ENCODE data around the gene PRKCB. TPM values are rescaled to one million over a fixed set of nuclear protein-coding genes. Genes with fewer than 3 reads are reported as not detected.

PRKCB gene
- polyA plus RNA-seq, 3 donors, result 57.4 to 87.4 (median 75.5) TPM

DNA sequence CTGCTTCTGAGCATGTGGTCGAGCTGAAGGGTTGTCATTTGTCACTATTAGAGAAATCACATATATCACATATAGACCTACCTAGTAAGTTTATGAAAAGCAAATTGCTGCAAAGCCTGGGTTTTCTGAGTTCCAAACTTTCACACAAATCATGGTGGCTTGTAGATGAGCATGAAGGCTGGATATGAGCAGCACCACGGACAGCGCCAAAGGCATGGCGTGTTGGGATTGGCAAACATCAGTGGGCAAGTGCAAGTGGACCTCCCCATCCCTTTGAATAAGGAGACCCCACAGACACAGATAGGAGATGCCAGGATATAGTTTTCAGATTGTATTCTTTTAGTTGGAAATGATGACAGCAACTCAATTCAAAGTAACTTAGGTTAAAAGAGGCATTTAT lies 342.7 kb downstream of the PRKCB start:
- TF ChIP-seq, protein P1, sequence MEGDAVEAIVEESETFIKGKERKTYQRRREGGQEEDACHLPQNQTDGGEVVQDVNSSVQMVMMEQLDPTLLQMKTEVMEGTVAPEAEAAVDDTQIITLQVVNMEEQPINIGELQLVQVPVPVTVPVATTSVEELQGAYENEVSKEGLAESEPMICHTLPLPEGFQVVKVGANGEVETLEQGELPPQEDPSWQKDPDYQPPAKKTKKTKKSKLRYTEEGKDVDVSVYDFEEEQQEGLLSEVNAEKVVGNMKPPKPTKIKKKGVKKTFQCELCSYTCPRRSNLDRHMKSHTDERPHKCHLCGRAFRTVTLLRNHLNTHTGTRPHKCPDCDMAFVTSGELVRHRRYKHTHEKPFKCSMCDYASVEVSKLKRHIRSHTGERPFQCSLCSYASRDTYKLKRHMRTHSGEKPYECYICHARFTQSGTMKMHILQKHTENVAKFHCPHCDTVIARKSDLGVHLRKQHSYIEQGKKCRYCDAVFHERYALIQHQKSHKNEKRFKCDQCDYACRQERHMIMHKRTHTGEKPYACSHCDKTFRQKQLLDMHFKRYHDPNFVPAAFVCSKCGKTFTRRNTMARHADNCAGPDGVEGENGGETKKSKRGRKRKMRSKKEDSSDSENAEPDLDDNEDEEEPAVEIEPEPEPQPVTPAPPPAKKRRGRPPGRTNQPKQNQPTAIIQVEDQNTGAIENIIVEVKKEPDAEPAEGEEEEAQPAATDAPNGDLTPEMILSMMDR (IDR thresholded peaks at IDR 0.05), result no peak
- DNase-seq, result no peak
- Histone ChIP-seq H4K20me1 (ENCODE audit: insufficient read depth, low read length) (peaks cover 66% of the 10 kb centered on the region), H3K4me3 (replicated peaks in 1 of 3; ENCODE audit: low read depth in 2 of 3, low read length in 3 of 3) (no peak overlapping the region), H3K79me2 (ENCODE audit: insufficient read depth, low read length) (no peaks in the 10 kb centered on the region), H3K4me1 (ENCODE audit: control insufficient read depth in 1 of 2, insufficient read depth in 2 of 2, low read length in 2 of 2) (no peaks in the 10 kb centered on the region), H2AFZ (ENCODE audit: insufficient read depth, low read depth, low read length, poor library complexity, severe bottlenecking) (no peak overlapping the region), H3K36me3 (replicated peaks in 1 of 2; ENCODE audit: control insufficient read depth in 1 of 2, insufficient read depth in 2 of 2, low read length in 2 of 2) (peaks cover 93 to 99% of the 10 kb centered on the region in 2 donors), H3K27me3 (ENCODE audit: control insufficient read depth in 2 of 2, insufficient read depth in 2 of 2, low read length in 2 of 2) (no peaks in the 10 kb centered on the region), H3K27ac (ENCODE audit: low read depth in 1 of 2, low read length in 2 of 2) (no peak overlapping the region), H3K9me3 (replicated peaks in 1 of 2; ENCODE audit: control insufficient read depth in 1 of 2, insufficient read depth in 1 of 2, low read length in 2 of 2) (no peaks in the 10 kb centered on the region), H3K9ac (ENCODE audit: insufficient read depth, low read length, poor library complexity, severe bottlenecking) (no peak overlapping the region), H3K4me2 (replicated peaks; ENCODE audit: extremely low read depth, low read length, poor library complexity, severe bottlenecking) (no peak overlapping the region)
- Mint-ChIP-seq H3K27me3 (ENCODE audit: low read depth in 3 of 3) (no peaks in the 10 kb centered on the region), H3K9me3 (no peaks in the 10 kb centered on the region), H3K36me3 (peaks cover 87 to 96% of the 10 kb centered on the region in 2 donors), H3K4me3 (no peak overlapping the region), H3K27ac (peak overlapping the region in 1 of 7 donors; percentile 35), H3K4me1 (no peaks in the 10 kb centered on the region)
- WGBS (ENCODE audit: insufficient coverage), result no CpG with 5 or more reads among the region's 4 CpGs
- intact Hi-C loops (cut with micrococcal nuclease), result no loop called here

DNA sequence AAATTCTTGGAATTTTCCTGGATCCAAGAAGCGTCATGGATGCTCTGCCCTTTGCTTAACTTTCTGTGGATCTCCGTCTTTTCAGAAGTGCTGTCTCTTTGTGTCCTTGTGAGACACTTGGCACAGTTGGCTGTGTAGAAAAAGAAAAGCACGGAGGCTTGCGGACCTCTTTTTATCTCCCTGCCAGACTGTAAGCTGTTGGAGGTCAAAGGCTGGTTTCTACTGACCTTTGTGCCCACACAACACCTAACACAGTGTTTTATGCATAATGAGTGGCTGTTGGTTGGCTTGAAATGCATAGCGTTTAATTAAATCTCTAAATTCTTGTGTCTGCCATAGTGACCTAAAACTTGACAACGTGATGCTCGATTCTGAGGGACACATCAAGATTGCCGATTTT lies 344.7 kb downstream of the PRKCB start:
- 96% methylated on average over 5 of the region's 8 CpGs for WGBS (ENCODE audit: insufficient coverage)
- no peaks in the 10 kb centered on the region for H3K27me3 ChIP-seq (ENCODE audit: control insufficient read depth in 2 of 2, insufficient read depth in 2 of 2, low read length in 2 of 2)
- no peak overlapping the region for H2AFZ ChIP-seq (ENCODE audit: insufficient read depth, low read depth, low read length, poor library complexity, severe bottlenecking)
- intact Hi-C loops (cut with micrococcal nuclease), result no loop called here
- H3K9me3 ChIP-seq (replicated peaks in 1 of 2; ENCODE audit: control insufficient read depth in 1 of 2, insufficient read depth in 1 of 2, low read length in 2 of 2), result no peaks in the 10 kb centered on the region
- Mint-ChIP-seq H3K4me3 (no peak overlapping the region), H3K27me3 (ENCODE audit: low read depth in 3 of 3) (no peaks in the 10 kb centered on the region), H3K36me3 (peaks cover 80 to 90% of the 10 kb centered on the region in 2 donors), H3K27ac (no peak overlapping the region), H3K4me1 (no peaks in the 10 kb centered on the region), H3K9me3 (no peaks in the 10 kb centered on the region)
- H3K9ac ChIP-seq (ENCODE audit: insufficient read depth, low read length, poor library complexity, severe bottlenecking), result no peak overlapping the region
- peaks cover 87 to 99% of the 10 kb centered on the region in 2 donors for H3K36me3 ChIP-seq (replicated peaks in 1 of 2; ENCODE audit: control insufficient read depth in 1 of 2, insufficient read depth in 2 of 2, low read length in 2 of 2)
- no peak overlapping the region for H3K4me3 ChIP-seq (replicated peaks in 1 of 3; ENCODE audit: low read depth in 2 of 3, low read length in 3 of 3)
- H3K79me2 ChIP-seq (ENCODE audit: insufficient read depth, low read length), result no peaks in the 10 kb centered on the region
- no peak overlapping the region for H3K4me2 ChIP-seq (replicated peaks; ENCODE audit: extremely low read depth, low read length, poor library complexity, severe bottlenecking)
- H3K27ac ChIP-seq (ENCODE audit: low read depth in 1 of 2, low read length in 2 of 2), result no peak overlapping the region
- no peaks in the 10 kb centered on the region for H3K4me1 ChIP-seq (ENCODE audit: control insufficient read depth in 1 of 2, insufficient read depth in 2 of 2, low read length in 2 of 2)
- TF ChIP-seq, protein P1 (IDR thresholded peaks at IDR 0.05), result no peak
- DNase-seq, result no peak
- H4K20me1 ChIP-seq (ENCODE audit: insufficient read depth, low read length), result peaks cover 49% of the 10 kb centered on the region

All from CD14-positive monocyte (primary cell).